Uterus (tissue), 4 donors: ENCODE measurements around the gene MBNL1. TPM values are rescaled to one million over a fixed set of nuclear protein-coding genes. Genes with fewer than 3 reads are reported as not detected.

Experiments
- DNase-seq, 2 donors: peaks; one replicate each; pipeline ENCODE4 v3.0.0-alpha.2; 2019 to 2020
- H3K27ac ChIP-seq, 2 donors: fragments of 200-600 bp; sonication (generic); 1 replicate in 1 of 2; 2 replicates in 1 of 2; pipeline ENCODE4 v1.5.1; 2016 to 2018
- H3K27me3 ChIP-seq, 2 donors: fragments of 200-600 bp; sonication (generic); one replicate each; pipeline ENCODE4 v1.5.1; 2018 to 2019; ENCODE audit warnings: control low read depth in 1 of 2
- H3K36me3 ChIP-seq, 2 donors: fragments of 200-600 bp; sonication (generic); one replicate each; pipeline ENCODE4 v1.5.1; 2019; ENCODE audit warnings: control low read depth in 1 of 2
- H3K4me1 ChIP-seq, 2 donors: fragments of 200-600 bp; sonication (generic); one replicate each; pipeline ENCODE4 v1.5.1; 2018 to 2019; ENCODE audit warnings: control low read depth in 1 of 2
- H3K4me3 ChIP-seq, 2 donors: fragments of 200-600 bp; sonication (generic); 1 replicate in 1 of 2; 2 replicates in 1 of 2; pipeline ENCODE4 v1.5.1; 2018 to 2019; ENCODE audit warnings: mild to moderate bottlenecking in 1 of 2
- H3K9me3 ChIP-seq, 2 donors: fragments of 200-600 bp; sonication (generic); one replicate each; pipeline ENCODE4 v1.5.1; 2019; ENCODE audit warnings: control low read depth in 1 of 2
- CTCF ChIP-seq, 4 experiments: fragments of 200-600 bp in 2 of 4; fragments of 450-650 bp in 2 of 4; sonication (generic) in 2 of 4; IDR thresholded peaks; one replicate each; pipeline ENCODE4 v1.5.1; 2016 to 2019; ENCODE audit warnings: antibody characterized with exemption in 4 of 4, mild to moderate bottlenecking in 2 of 4, moderate library complexity in 1 of 4
- POLR2A ChIP-seq, 2 donors: fragments of 450-650 bp; IDR thresholded peaks; one replicate each; pipeline ENCODE4 v1.6.1; 2016; ENCODE audit warnings: antibody characterized with exemption in 2 of 2, mild to moderate bottlenecking in 1 of 2, moderate library complexity in 1 of 2
- intact Hi-C: fragments of 100-400 bp; cut with DNase I; formaldehyde crosslinking; loops from one replicate; pipeline ENCODE4 v1.15.1; 2023; ENCODE audit warnings: low total_unique reads
- total RNA-seq, 4 donors: library from RNA; depleted of rRNA in 3 of 4; stranded (reverse); fragments of >200 nt in 3 of 4; gene quantifications; one replicate each; pipeline versions ENCODE4 v1.1.0 to v1.2.4, GENCODE V29; 2014 to 2023
- donor health status: DM: yes; HTN: yes; CAD: no.

MBNL1 gene
- total RNA-seq, 4 donors from 2014 or later, result 219 to 470 (median 243) TPM

GRCh38 chr3:152446495-152446894 lies 177.8 kb downstream of the MBNL1 start:
- H3K4me1 ChIP-seq, result peaks cover 0 to 10% of the 10 kb centered on the region in 2 donors
- no peaks in the 10 kb centered on the region for H3K9me3 ChIP-seq
- TF ChIP-seq POLR2A (IDR thresholded peaks at IDR 0.05), result no peak
- no peak for TF ChIP-seq CTCF (IDR thresholded peaks at IDR 0.05)
- intact Hi-C loops, result no loop called here
- H3K27ac ChIP-seq, result peak overlapping the region in 1 of 2 donors; percentile 85
- DNase-seq, result peak in 1 of 2 donors; percentile 33
- no peaks in the 10 kb centered on the region for H3K27me3 ChIP-seq
- no peaks in the 10 kb centered on the region for H3K36me3 ChIP-seq
- H3K4me3 ChIP-seq, result no peak overlapping the region

GRCh38 chr3:152447511-152447910 lies 178.8 kb downstream of the MBNL1 start:
- TF ChIP-seq POLR2A (IDR thresholded peaks at IDR 0.05), result no peak
- no peak for TF ChIP-seq CTCF (IDR thresholded peaks at IDR 0.05)
- DNase-seq, result no peak
- peaks cover 0 to 10% of the 10 kb centered on the region in 2 donors for H3K4me1 ChIP-seq
- no peaks in the 10 kb centered on the region for H3K36me3 ChIP-seq
- intact Hi-C loops, result no loop called here
- H3K27ac ChIP-seq, result peak overlapping the region in 1 of 2 donors; percentile 85
- H3K9me3 ChIP-seq, result no peaks in the 10 kb centered on the region
- H3K4me3 ChIP-seq, result no peak overlapping the region
- no peaks in the 10 kb centered on the region for H3K27me3 ChIP-seq

GRCh38 chr3:152448091-152448490 lies 179.4 kb downstream of the MBNL1 start:
- intact Hi-C loops, result no loop called here
- H3K4me3 ChIP-seq, result no peak overlapping the region
- H3K36me3 ChIP-seq, result no peaks in the 10 kb centered on the region
- DNase-seq, result no peak
- peak overlapping the region in 1 of 2 donors; percentile 13 for H3K27ac ChIP-seq
- H3K9me3 ChIP-seq, result no peaks in the 10 kb centered on the region
- TF ChIP-seq CTCF (IDR thresholded peaks at IDR 0.05), result no peak
- TF ChIP-seq POLR2A (IDR thresholded peaks at IDR 0.05), result no peak
- H3K27me3 ChIP-seq, result no peaks in the 10 kb centered on the region
- H3K4me1 ChIP-seq, result peaks cover 0 to 10% of the 10 kb centered on the region in 2 donors

- TF ChIP-seq CTCF (IDR thresholded peaks at IDR 0.05) (no peak), POLR2A (IDR thresholded peaks at IDR 0.05) (no peak)
- H3K36me3 ChIP-seq, result no peaks in the 10 kb centered on the region
- H3K9me3 ChIP-seq, result no peaks in the 10 kb centered on the region
- intact Hi-C loops, result no loop called here
- H3K27ac ChIP-seq, result no peak overlapping the region
- no peak overlapping the region for H3K4me3 ChIP-seq
- no peak for DNase-seq
- H3K4me1 ChIP-seq, result no peaks in the 10 kb centered on the region
- H3K27me3 ChIP-seq, result no peaks in the 10 kb centered on the region
Measured at GRCh38 chr3:152452318-152452717, 183.6 kb downstream of the MBNL1 start.

- no peak for TF ChIP-seq CTCF (IDR thresholded peaks at IDR 0.05)
- no peak for TF ChIP-seq POLR2A (IDR thresholded peaks at IDR 0.05)
- Histone ChIP-seq H3K36me3 (no peaks in the 10 kb centered on the region), H3K27ac (no peak overlapping the region)
Measured at GRCh38 chr3:152454076-152454875, 185.5 kb downstream of the MBNL1 start.

More at GRCh38 chr3:152454076-152454875, 185.5 kb downstream of the MBNL1 start:
- intact Hi-C loops, result no loop called here
- no peak for DNase-seq
- Histone ChIP-seq H3K4me3 (no peak overlapping the region), H3K27me3 (no peaks in the 10 kb centered on the region), H3K9me3 (no peaks in the 10 kb centered on the region), H3K4me1 (peaks cover 0 to 4% of the 10 kb centered on the region in 2 donors)
